Skeletal muscle tissue (tissue), 4 donors: ENCODE measurements around the gene EDEM1. TPM values are rescaled to one million over a fixed set of nuclear protein-coding genes. Genes with fewer than 3 reads are reported as not detected.
"Not testable (repeated sequence)": the region's sequence is repeated elsewhere in the genome, so short reads cannot be mapped to it uniquely, and the experiment has no call there.

Source experiments
- H3K27ac ChIP-seq: one replicate; pipeline ENCODE4 v1.7.0; 2013; ENCODE audit warnings: mild to moderate bottlenecking, low read depth, low read length, inconsistent platforms
- H3K27me3 ChIP-seq, 3 donors: one replicate each; pipeline ENCODE4 v1.7.0; 2013; ENCODE audit warnings: low read length in 3 of 3; ENCODE audit not compliant: control insufficient read depth in 3 of 3, insufficient read depth in 3 of 3
- H3K36me3 ChIP-seq, 3 donors: one replicate each; pipeline ENCODE4 v1.7.0; 2013; ENCODE audit warnings: low read length in 3 of 3; ENCODE audit not compliant: control insufficient read depth in 3 of 3, insufficient read depth in 3 of 3
- H3K4me1 ChIP-seq, 3 donors: one replicate each; pipeline ENCODE4 v1.7.0; 2013; ENCODE audit warnings: low read length in 3 of 3, mild to moderate bottlenecking in 3 of 3; ENCODE audit not compliant: control insufficient read depth in 3 of 3, insufficient read depth in 3 of 3
- H3K4me3 ChIP-seq, 3 donors: one replicate each; pipeline ENCODE4 v1.7.0; 2013; ENCODE audit warnings: low read length in 3 of 3
- H3K9ac ChIP-seq, 3 donors: one replicate each; pipeline ENCODE4 v1.7.0; 2013; ENCODE audit warnings: low read length in 3 of 3, mild to moderate bottlenecking in 3 of 3, moderate library complexity in 2 of 3, low read depth in 1 of 3
- H3K9me3 ChIP-seq, 3 donors: one replicate each; pipeline ENCODE4 v1.7.0; 2013; ENCODE audit warnings: low read length in 3 of 3; ENCODE audit not compliant: control insufficient read depth in 3 of 3
- total RNA-seq: library from RNA; depleted of rRNA; stranded (reverse); fragments of >200 nt; gene quantifications from one replicate; pipeline ENCODE4 v1.2.3, GENCODE V29; 2014
- donor health status: Osteomylitis.

EDEM1 gene
- total RNA-seq, 1 donor from 2014 or later = 5.7 TPM

- H3K36me3 ChIP-seq = peaks cover 3 to 29% (median 4%) of the 10 kb centered on the region in 3 donors
- H3K27ac ChIP-seq = no peak overlapping the region
- H3K27me3 ChIP-seq = no peaks in the 10 kb centered on the region
- H3K9ac ChIP-seq = no peak overlapping the region
- H3K9me3 ChIP-seq = no peaks in the 10 kb centered on the region
- H3K4me3 ChIP-seq = no peak overlapping the region
- H3K4me1 ChIP-seq = peaks cover 1 to 5% (median 3%) of the 10 kb centered on the region in 3 donors
Observed at GRCh38 chr3:5169807-5170206, 17.7 kb upstream of the EDEM1 start.

GRCh38 chr3:5170975-5171374 is 16.5 kb upstream of the EDEM1 start:
- H3K4me3 ChIP-seq = no peak overlapping the region
- H3K4me1 ChIP-seq = peaks cover 0 to 3% (median 3%) of the 10 kb centered on the region in 3 donors
- H3K27ac ChIP-seq = no peak overlapping the region
- no peak overlapping the region for H3K9ac ChIP-seq
- H3K36me3 ChIP-seq = peaks cover 11 to 34% (median 14%) of the 10 kb centered on the region in 3 donors
- H3K27me3 ChIP-seq = no peaks in the 10 kb centered on the region
- H3K9me3 ChIP-seq = no peaks in the 10 kb centered on the region

- Histone ChIP-seq H3K27me3 (no peaks in the 10 kb centered on the region), H3K4me3 (no peak overlapping the region), H3K36me3 (peaks cover 11 to 34% (median 14%) of the 10 kb centered on the region in 3 donors), H3K4me1 (peaks cover 0 to 3% (median 0%) of the 10 kb centered on the region in 3 donors), H3K27ac (no peak overlapping the region), H3K9ac (no peak overlapping the region), H3K9me3 (no peaks in the 10 kb centered on the region)
Observed at GRCh38 chr3:5172018-5172417, 15.5 kb upstream of the EDEM1 start.

- H3K27ac ChIP-seq, H3K4me1 ChIP-seq, H3K27me3 ChIP-seq, H3K9ac ChIP-seq, H3K9me3 ChIP-seq, H3K4me3 ChIP-seq: not testable (repeated sequence)
- H3K36me3 ChIP-seq = peaks cover 12 to 34% (median 27%) of the 10 kb centered on the region in 3 donors
Observed at GRCh38 chr3:5179036-5179435, 8.5 kb upstream of the EDEM1 start.

- Histone ChIP-seq H3K4me1 (peaks cover 0 to 6% (median 6%) of the 10 kb centered on the region in 3 donors), H3K9me3 (no peaks in the 10 kb centered on the region), H3K4me3 (no peak overlapping the region), H3K36me3 (peaks cover 5 to 25% (median 20%) of the 10 kb centered on the region in 3 donors), H3K27me3 (no peaks in the 10 kb centered on the region), H3K27ac (no peak overlapping the region), H3K9ac (no peak overlapping the region)
Observed at GRCh38 chr3:5181469-5182141, 5.9 kb upstream of the EDEM1 start.

- Histone ChIP-seq H3K4me1 (peaks cover 5 to 10% (median 10%) of the 10 kb centered on the region in 3 donors), H3K36me3 (peaks cover 2 to 21% (median 14%) of the 10 kb centered on the region in 3 donors)
- not testable (repeated sequence) for H3K9ac ChIP-seq, H3K9me3 ChIP-seq, H3K4me3 ChIP-seq, H3K27ac ChIP-seq, H3K27me3 ChIP-seq
Observed at GRCh38 chr3:5183714-5184113, 3.8 kb upstream of the EDEM1 start.

GRCh38 chr3:5184499-5184898 is 3.0 kb upstream of the EDEM1 start:
- H3K27me3 ChIP-seq = no peaks in the 10 kb centered on the region

GRCh38 chr3:5185093-5185673 is 2.3 kb upstream of the EDEM1 start:
- Histone ChIP-seq H3K4me3 (no peak overlapping the region), H3K27ac (no peak overlapping the region), H3K9me3 (no peaks in the 10 kb centered on the region), H3K27me3 (no peaks in the 10 kb centered on the region), H3K4me1 (peaks cover 12 to 18% (median 17%) of the 10 kb centered on the region in 3 donors), H3K9ac (no peak overlapping the region), H3K36me3 (peaks cover 2 to 16% (median 9%) of the 10 kb centered on the region in 3 donors)

More at GRCh38 chr3:5184499-5184898, 3.0 kb upstream of the EDEM1 start:
- Histone ChIP-seq H3K9me3 (no peaks in the 10 kb centered on the region), H3K27ac (no peak overlapping the region), H3K9ac (no peak overlapping the region), H3K4me3 (no peak overlapping the region), H3K4me1 (peaks cover 10 to 17% (median 15%) of the 10 kb centered on the region in 3 donors), H3K36me3 (peaks cover 2 to 21% (median 9%) of the 10 kb centered on the region in 3 donors)

GRCh38 chr3:5186089-5186857 is 1.2 kb upstream of the EDEM1 start:
- Histone ChIP-seq H3K27me3 (no peaks in the 10 kb centered on the region), H3K4me3 (peak overlapping the region in 1 of 3 donors; percentile 84), H3K9me3 (no peaks in the 10 kb centered on the region), H3K4me1 (peaks cover 15 to 22% (median 21%) of the 10 kb centered on the region in 3 donors), H3K36me3 (peaks cover 0 to 9% (median 6%) of the 10 kb centered on the region in 3 donors), H3K27ac (peak overlapping the region; percentile 92), H3K9ac (no peak overlapping the region)

- Histone ChIP-seq H3K9ac (peak overlapping the region; percentile 86 to 91 (median 86)), H3K9me3 (no peaks in the 10 kb centered on the region), H3K4me3 (peak overlapping the region; percentile 69 to 93 (median 84)), H3K27me3 (no peaks in the 10 kb centered on the region), H3K36me3 (peaks cover 0 to 5% (median 1%) of the 10 kb centered on the region in 3 donors), H3K4me1 (peaks cover 15 to 23% (median 21%) of the 10 kb centered on the region in 3 donors), H3K27ac (peak overlapping the region; percentile 92)
Observed at GRCh38 chr3:5186858-5187155, 700 bp upstream of the EDEM1 start.
